Vagina (tissue), 2 donors: ENCODE results near the gene ZNF407.

Source experiments
- CTCF ChIP-seq, 3 experiments: fragments of 450-650 bp in 2 of 3; fragments of 200-600 bp in 1 of 3; sonication (generic) in 1 of 3; IDR thresholded peaks; one replicate each; pipeline ENCODE4 v1.5.1; 2017 to 2019; ENCODE audit warnings: antibody characterized with exemption in 3 of 3, mild to moderate bottlenecking in 2 of 3, moderate library complexity in 2 of 3
- POLR2A ChIP-seq, 2 donors: fragments of 450-650 bp; IDR thresholded peaks; one replicate each; pipeline ENCODE4 v1.6.1; 2017; ENCODE audit warnings: antibody characterized with exemption in 2 of 2, mild to moderate bottlenecking in 2 of 2, moderate library complexity in 2 of 2
- POLR2AphosphoS5 ChIP-seq, 2 donors: sonication (generic); formaldehyde crosslinking; IDR thresholded peaks; one replicate each; pipeline ENCODE4 v1.9.0; 2017; ENCODE audit warnings: antibody characterized with exemption in 2 of 2, mild to moderate bottlenecking in 2 of 2, low read depth in 1 of 2; ENCODE audit not compliant: insufficient read depth in 1 of 2

DNA sequence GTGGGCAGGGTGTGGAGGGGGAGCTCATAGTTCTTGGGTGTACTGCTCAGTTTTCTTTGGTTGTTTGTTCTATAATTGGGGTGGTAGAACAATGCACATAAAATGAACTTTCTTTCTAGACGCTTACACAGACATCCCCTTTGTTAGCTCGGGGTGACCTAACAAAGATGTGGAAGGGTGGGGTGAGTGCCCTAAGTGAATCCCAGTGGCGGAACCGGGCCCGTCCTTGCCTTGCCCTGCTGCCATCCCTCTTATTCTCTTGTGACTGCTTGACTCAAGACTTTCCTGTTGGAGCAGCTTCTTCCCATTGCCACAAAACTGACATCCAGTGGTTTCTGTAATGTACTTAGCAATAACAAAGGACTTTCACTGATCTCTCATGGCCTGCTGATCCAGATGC lies 343.2 kb downstream of the ZNF407 start:
- no peak for TF ChIP-seq CTCF (IDR thresholded peaks at IDR 0.05)
- no peak for TF ChIP-seq POLR2AphosphoS5 (IDR thresholded peaks at IDR 0.05; ENCODE audit: insufficient read depth in 1 of 2, low read depth in 1 of 2)
- no peak for TF ChIP-seq POLR2A (IDR thresholded peaks at IDR 0.05)
